Measurements from ENCODE around the gene MX2. TPM values are rescaled to one million over a fixed set of nuclear protein-coding genes. Genes with fewer than 3 reads are reported as not detected.

The MX2 gene
- total and polyA plus RNA-seq, 4 donors, result 4.2 to 33.4 (median 9.3) TPM

DNA sequence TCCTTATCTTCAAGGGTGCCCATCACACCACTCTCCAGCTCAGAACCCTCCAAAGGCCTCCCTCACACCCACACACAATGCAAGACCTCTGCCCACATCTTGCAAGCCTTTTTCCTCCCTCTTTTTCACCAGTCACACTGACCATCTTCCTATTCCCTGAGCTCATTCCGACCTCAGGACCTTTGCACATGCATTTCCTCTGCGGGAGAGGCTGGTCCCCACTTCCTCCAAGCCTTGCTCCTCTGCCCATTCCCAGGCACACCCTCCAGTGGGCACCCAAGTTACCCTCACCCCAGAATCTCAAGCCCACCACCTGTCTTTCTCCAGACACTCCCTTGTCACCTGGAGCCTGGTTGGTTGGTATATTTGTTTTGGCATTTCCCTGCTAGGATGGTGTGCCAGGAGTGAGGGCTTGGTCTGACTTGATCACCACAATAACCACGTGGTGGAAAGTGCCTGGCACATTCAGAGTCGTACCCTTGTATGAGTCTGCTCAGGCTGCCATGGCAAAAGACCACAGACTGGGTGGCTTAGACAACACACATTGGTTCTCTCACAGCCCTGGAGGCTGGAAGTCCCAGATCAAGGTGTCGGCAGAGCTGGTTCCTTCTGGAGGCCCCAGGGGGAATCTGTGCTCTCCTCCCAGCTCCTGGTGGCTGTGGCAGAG, 13.2 kb downstream of the MX2 start:
- 84 to 86% methylated on average over 5 of the region's 5 CpGs for WGBS, 2 donors
- DNase-seq (no peak), ATAC-seq (ENCODE audit: insufficient read depth, low FRiP score) (no peak)
- no peaks in the 10 kb centered on the region for H3K27me3 ChIP-seq (ENCODE audit: control insufficient read depth in 3 of 3, insufficient read depth in 3 of 3, low read length in 2 of 3)
- peaks cover 0 to 2% (median 0%) of the 10 kb centered on the region in 5 donors for H3K4me1 ChIP-seq (ENCODE audit: control insufficient read depth in 5 of 5, insufficient read depth in 5 of 5, low read length in 5 of 5)
- no peak overlapping the region for H3K9ac ChIP-seq (ENCODE audit: insufficient read depth in 1 of 2, low read length in 2 of 2)
- TF ChIP-seq, protein P1, sequence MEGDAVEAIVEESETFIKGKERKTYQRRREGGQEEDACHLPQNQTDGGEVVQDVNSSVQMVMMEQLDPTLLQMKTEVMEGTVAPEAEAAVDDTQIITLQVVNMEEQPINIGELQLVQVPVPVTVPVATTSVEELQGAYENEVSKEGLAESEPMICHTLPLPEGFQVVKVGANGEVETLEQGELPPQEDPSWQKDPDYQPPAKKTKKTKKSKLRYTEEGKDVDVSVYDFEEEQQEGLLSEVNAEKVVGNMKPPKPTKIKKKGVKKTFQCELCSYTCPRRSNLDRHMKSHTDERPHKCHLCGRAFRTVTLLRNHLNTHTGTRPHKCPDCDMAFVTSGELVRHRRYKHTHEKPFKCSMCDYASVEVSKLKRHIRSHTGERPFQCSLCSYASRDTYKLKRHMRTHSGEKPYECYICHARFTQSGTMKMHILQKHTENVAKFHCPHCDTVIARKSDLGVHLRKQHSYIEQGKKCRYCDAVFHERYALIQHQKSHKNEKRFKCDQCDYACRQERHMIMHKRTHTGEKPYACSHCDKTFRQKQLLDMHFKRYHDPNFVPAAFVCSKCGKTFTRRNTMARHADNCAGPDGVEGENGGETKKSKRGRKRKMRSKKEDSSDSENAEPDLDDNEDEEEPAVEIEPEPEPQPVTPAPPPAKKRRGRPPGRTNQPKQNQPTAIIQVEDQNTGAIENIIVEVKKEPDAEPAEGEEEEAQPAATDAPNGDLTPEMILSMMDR (IDR thresholded peaks at IDR 0.05; ENCODE audit: control extremely low read depth, extremely low read depth), result no peak
- no peak overlapping the region for H3K4me3 ChIP-seq
- peaks cover 0 to 20% (median under 1%) of the 10 kb centered on the region in 4 donors for H3K36me3 ChIP-seq (ENCODE audit: control insufficient read depth in 4 of 4, insufficient read depth in 4 of 4, low read length in 4 of 4)
- H3K9me3 ChIP-seq (ENCODE audit: control insufficient read depth in 4 of 4, insufficient read depth in 3 of 4, low read length in 3 of 4), result no peaks in the 10 kb centered on the region
- no peak overlapping the region for H3K27ac ChIP-seq (ENCODE audit: low read depth in 1 of 2, low read length in 1 of 2)

GRCh38 chr21:41375875-41376274, 14.0 kb downstream of the MX2 start:
- Histone ChIP-seq H3K36me3 (ENCODE audit: control insufficient read depth in 4 of 4, insufficient read depth in 4 of 4, low read length in 4 of 4) (peaks cover 0 to 24% (median 2%) of the 10 kb centered on the region in 4 donors), H3K9ac (ENCODE audit: insufficient read depth in 1 of 2, low read length in 2 of 2) (no peak overlapping the region), H3K27ac (ENCODE audit: low read depth in 1 of 2, low read length in 1 of 2) (no peak overlapping the region), H3K4me3 (no peak overlapping the region), H3K9me3 (ENCODE audit: control insufficient read depth in 4 of 4, insufficient read depth in 3 of 4, low read length in 3 of 4) (no peaks in the 10 kb centered on the region), H3K27me3 (ENCODE audit: control insufficient read depth in 3 of 3, insufficient read depth in 3 of 3, low read length in 2 of 3) (no peaks in the 10 kb centered on the region), H3K4me1 (ENCODE audit: control insufficient read depth in 5 of 5, insufficient read depth in 5 of 5, low read length in 5 of 5) (peaks cover 0 to 2% (median 0%) of the 10 kb centered on the region in 5 donors)
- DNase-seq (no peak), ATAC-seq (ENCODE audit: insufficient read depth, low FRiP score) (no peak)
- 89 to 91% methylated on average over 5 of the region's 5 CpGs for WGBS, 2 donors
- TF ChIP-seq, protein P1 (IDR thresholded peaks at IDR 0.05; ENCODE audit: control extremely low read depth, extremely low read depth), result no peak

DNA sequence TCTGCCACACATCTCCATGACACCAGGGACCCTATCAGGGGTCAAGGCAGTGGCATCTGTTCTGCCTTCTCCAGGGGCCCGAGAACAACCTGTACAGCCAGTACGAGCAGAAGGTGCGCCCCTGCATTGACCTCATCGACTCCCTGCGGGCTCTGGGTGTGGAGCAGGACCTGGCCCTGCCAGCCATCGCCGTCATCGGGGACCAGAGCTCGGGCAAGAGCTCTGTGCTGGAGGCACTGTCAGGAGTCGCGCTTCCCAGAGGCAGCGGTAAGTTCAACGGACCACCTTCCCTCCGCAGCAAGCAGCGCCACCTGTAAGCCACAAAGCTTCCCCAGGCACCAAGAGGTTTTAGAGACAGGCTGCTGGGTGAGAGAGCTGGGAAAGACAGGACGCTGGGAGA, 15.9 kb downstream of the MX2 start:
- ATAC-seq (ENCODE audit: insufficient read depth, low FRiP score), result no peak
- H3K27me3 ChIP-seq (ENCODE audit: control insufficient read depth in 3 of 3, insufficient read depth in 3 of 3, low read length in 2 of 3), result no peaks in the 10 kb centered on the region
- peaks cover 0 to 25% (median 2%) of the 10 kb centered on the region in 4 donors for H3K36me3 ChIP-seq (ENCODE audit: control insufficient read depth in 4 of 4, insufficient read depth in 4 of 4, low read length in 4 of 4)
- WGBS, 2 donors, result 90 to 96% methylated on average over 16 of the region's 16 CpGs
- DNase-seq, result no peak
- no peaks in the 10 kb centered on the region for H3K4me1 ChIP-seq (ENCODE audit: control insufficient read depth in 5 of 5, insufficient read depth in 5 of 5, low read length in 5 of 5)
- no peak overlapping the region for H3K4me3 ChIP-seq
- H3K9me3 ChIP-seq (ENCODE audit: control insufficient read depth in 4 of 4, insufficient read depth in 3 of 4, low read length in 3 of 4), result peaks cover 0 to 3% (median under 1%) of the 10 kb centered on the region in 4 donors
- no peak overlapping the region for H3K27ac ChIP-seq (ENCODE audit: low read depth in 1 of 2, low read length in 1 of 2)
- no peak overlapping the region for H3K9ac ChIP-seq (ENCODE audit: insufficient read depth in 1 of 2, low read length in 2 of 2)
- TF ChIP-seq, protein P1 (IDR thresholded peaks at IDR 0.05; ENCODE audit: control extremely low read depth, extremely low read depth), result no peak

Measured in lung (tissue), 12 donors.